Smooth muscle cell (in vitro differentiated cells): ENCODE measurements around the gene USP37. TPM values are rescaled to one million over a fixed set of nuclear protein-coding genes. Genes with fewer than 3 reads are reported as not detected.

Experiments
- DNase-seq: peaks from one replicate; lab custom pipeline; 2025; ENCODE audit not compliant: unreplicated experiment; lab: John Stamatoyannopoulos, UW
- H2AFZ ChIP-seq: fragments of 200-600 bp; sonication (generic); 2 replicates; pipeline ENCODE4 v1.6.0; 2016; ENCODE audit warnings: antibody characterized with exemption, low read depth, mild to moderate bottlenecking
- H3F3A ChIP-seq: fragments of 200-600 bp; sonication (generic); 2 replicates; pipeline ENCODE4 v1.6.0; 2017; ENCODE audit warnings: antibody characterized with exemption, low read depth
- H3K27ac ChIP-seq: fragments of 200-600 bp; sonication (generic); 2 replicates; pipeline ENCODE4 v1.5.1; 2016; ENCODE audit warnings: low read depth, mild to moderate bottlenecking
- H3K27me3 ChIP-seq: fragments of 200-600 bp; sonication (generic); 2 replicates; pipeline ENCODE4 v1.6.1; 2016; ENCODE audit warnings: low read depth, mild to moderate bottlenecking
- H3K36me3 ChIP-seq: fragments of 200-600 bp; sonication (generic); 2 replicates; pipeline ENCODE4 v1.5.1; 2016; ENCODE audit warnings: low read depth
- H3K4me1 ChIP-seq: fragments of 200-600 bp; sonication (generic); 2 replicates; pipeline ENCODE4 v1.5.1; 2016; ENCODE audit warnings: low read depth
- H3K4me2 ChIP-seq: fragments of 200-600 bp; sonication (generic); 2 replicates; pipeline ENCODE4 v1.6.0; 2016; ENCODE audit warnings: mild to moderate bottlenecking
- H3K4me3 ChIP-seq: fragments of 200-600 bp; sonication (generic); 2 replicates; pipeline ENCODE4 v1.5.1; 2016; ENCODE audit warnings: mild to moderate bottlenecking
- H3K79me2 ChIP-seq: fragments of 200-600 bp; sonication (generic); 2 replicates; pipeline ENCODE4 v1.6.0; 2016; ENCODE audit warnings: low read depth, mild to moderate bottlenecking
- H3K9ac ChIP-seq: fragments of 200-600 bp; sonication (generic); 2 replicates; pipeline ENCODE4 v1.6.0; 2016; ENCODE audit warnings: low read depth
- H3K9me3 ChIP-seq: fragments of 200-600 bp; sonication (generic); replicated peaks from 2 replicates; pipeline ENCODE4 v1.5.1; 2016; ENCODE audit warnings: low read depth
- H4K20me1 ChIP-seq: fragments of 200-600 bp; sonication (generic); 2 replicates; pipeline ENCODE4 v1.6.0; 2016; ENCODE audit warnings: low read depth
- WGBS: methylation state at CpG from one replicate; pipeline ENCODE4 v1.1.7; 2016; ENCODE audit warnings: low lambda C conversion rate; 5-methylcytosine and 5-hydroxymethylcytosine counted together
- polyA plus RNA-seq: library from polyadenylated mRNA; unstranded; fragments of >200 nt; fragmentation: Nextera tagmentation; extraction: Ambion mirVana; gene quantifications from 2 replicates; pipeline ENCODE4 v1.2.1, GENCODE V29; 2016
- total RNA-seq: library from RNA; depleted of rRNA; stranded (reverse); fragments of >200 nt; gene quantifications from 2 replicates; pipeline ENCODE4 v1.2.3, GENCODE V29; 2014
- TF ChIP-seq, protein P1 (sequence below): fragments of 200-600 bp; sonication (generic); IDR thresholded peaks from 2 replicates; pipeline ENCODE4 v1.5.1; 2017; ENCODE audit warnings: borderline replicate concordance, mild to moderate bottlenecking, antibody characterized with exemption; ENCODE audit not compliant: insufficient read depth, poor library complexity, severe bottlenecking

The USP37 gene
- total and polyA plus RNA-seq, 2 experiments from 2014 or later: 3.6 to 10.8 TPM

DNA sequence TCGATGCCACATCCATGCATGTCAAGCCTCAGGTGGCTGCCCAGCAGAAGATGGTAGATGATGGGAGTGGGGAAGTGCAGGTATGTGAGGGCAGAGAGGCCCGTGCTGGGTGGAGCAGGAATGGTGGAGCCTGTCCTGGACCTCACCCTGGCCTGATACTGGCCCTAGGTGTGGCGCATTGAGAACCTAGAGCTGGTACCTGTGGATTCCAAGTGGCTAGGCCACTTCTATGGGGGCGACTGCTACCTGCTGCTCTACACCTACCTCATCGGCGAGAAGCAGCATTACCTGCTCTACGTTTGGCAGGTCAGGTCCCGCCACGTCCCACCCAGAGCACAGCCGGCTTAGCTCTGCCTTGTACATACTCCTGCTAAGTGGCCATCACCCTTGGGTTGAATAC lies 136.3 kb downstream of the USP37 start:
- Histone ChIP-seq H3K27ac (no peak overlapping the region), H3K4me1 (no peaks in the 10 kb centered on the region), H2AFZ (no peak overlapping the region), H3K9me3 (no peaks in the 10 kb centered on the region), H3K9ac (no peak overlapping the region), H3F3A (no peaks in the 10 kb centered on the region), H3K4me2 (no peak overlapping the region), H3K4me3 (no peak overlapping the region), H3K27me3 (no peaks in the 10 kb centered on the region), H3K36me3 (no peaks in the 10 kb centered on the region), H4K20me1 (no peaks in the 10 kb centered on the region), H3K79me2 (no peaks in the 10 kb centered on the region)
- TF ChIP-seq, protein P1, sequence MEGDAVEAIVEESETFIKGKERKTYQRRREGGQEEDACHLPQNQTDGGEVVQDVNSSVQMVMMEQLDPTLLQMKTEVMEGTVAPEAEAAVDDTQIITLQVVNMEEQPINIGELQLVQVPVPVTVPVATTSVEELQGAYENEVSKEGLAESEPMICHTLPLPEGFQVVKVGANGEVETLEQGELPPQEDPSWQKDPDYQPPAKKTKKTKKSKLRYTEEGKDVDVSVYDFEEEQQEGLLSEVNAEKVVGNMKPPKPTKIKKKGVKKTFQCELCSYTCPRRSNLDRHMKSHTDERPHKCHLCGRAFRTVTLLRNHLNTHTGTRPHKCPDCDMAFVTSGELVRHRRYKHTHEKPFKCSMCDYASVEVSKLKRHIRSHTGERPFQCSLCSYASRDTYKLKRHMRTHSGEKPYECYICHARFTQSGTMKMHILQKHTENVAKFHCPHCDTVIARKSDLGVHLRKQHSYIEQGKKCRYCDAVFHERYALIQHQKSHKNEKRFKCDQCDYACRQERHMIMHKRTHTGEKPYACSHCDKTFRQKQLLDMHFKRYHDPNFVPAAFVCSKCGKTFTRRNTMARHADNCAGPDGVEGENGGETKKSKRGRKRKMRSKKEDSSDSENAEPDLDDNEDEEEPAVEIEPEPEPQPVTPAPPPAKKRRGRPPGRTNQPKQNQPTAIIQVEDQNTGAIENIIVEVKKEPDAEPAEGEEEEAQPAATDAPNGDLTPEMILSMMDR: no peak
- no peak for DNase-seq
- WGBS: 93% methylated on average over 10 of the region's 10 CpGs

DNA sequence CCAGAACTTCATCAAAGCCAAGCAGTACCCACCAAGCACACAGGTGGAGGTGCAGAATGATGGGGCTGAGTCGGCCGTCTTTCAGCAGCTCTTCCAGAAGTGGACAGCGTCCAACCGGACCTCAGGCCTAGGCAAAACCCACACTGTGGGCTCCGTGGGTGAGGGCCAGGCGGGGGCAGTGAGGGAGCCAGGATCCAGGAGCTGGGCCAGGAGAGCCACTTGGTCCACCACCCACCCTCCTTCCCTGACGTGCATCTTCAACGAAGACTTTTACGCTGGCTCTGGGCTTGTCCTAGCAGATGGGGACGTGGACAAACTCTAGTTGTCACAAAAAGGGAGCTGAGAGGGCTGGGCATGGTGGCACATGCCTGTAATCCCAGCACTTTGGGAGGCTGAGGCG lies 137.4 kb downstream of the USP37 start:
- Histone ChIP-seq H3K4me2 (no peak overlapping the region), H3K27ac (no peak overlapping the region), H2AFZ (no peak overlapping the region), H3K4me1 (no peaks in the 10 kb centered on the region), H3K9ac (no peak overlapping the region), H4K20me1 (no peaks in the 10 kb centered on the region), H3K79me2 (no peaks in the 10 kb centered on the region), H3K4me3 (no peak overlapping the region), H3F3A (no peaks in the 10 kb centered on the region), H3K36me3 (no peaks in the 10 kb centered on the region), H3K27me3 (no peaks in the 10 kb centered on the region), H3K9me3 (no peaks in the 10 kb centered on the region)
- TF ChIP-seq, protein P1: no peak
- 94% methylated on average over 11 of the region's 11 CpGs for WGBS
- DNase-seq: no peak

DNA sequence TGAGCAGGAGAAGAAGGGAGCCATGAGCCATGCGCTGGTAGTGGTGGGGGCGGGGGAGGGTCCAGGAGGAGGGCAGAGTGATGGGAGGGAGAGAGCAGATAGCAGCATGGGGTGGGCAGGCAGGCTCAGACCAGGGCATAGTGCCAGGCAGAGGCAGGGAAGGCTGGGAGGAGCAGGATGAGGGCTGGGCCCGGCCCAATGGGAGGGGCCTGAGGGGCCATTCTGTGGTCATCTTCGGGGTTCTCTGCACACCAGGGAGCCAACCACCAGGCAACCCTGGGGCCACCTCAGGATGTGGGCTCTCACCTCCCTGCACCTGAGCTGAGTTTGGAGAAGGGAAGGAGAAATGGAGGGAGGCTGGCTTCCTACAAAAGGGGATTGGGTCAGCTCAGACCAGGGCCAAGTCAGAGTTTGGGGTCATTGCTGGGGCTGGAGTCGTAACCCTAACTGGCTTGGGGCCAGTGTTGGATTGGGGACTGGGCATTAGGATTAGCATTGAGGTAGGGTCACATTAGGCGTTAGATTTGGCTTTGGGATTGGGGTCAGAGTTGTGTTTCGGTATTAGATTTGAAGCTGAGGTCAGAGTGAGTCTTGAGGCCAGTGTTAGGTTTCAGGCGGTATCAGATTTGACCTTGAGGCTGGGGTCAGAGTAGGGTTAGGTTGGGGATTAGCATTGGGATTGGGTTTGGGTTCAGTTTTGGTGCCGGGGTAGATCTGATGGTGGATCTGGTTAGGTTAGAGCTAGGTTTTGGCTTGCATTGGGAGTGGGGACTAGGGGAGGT lies 138.0 kb downstream of the USP37 start:
- no peaks in the 10 kb centered on the region for H3K36me3 ChIP-seq
- no peak overlapping the region for H3K4me3 ChIP-seq
- DNase-seq: no peak
- H2AFZ ChIP-seq: no peak overlapping the region
- no peaks in the 10 kb centered on the region for H3F3A ChIP-seq
- 86% methylated on average over 7 of the region's 9 CpGs for WGBS
- H3K9me3 ChIP-seq: no peaks in the 10 kb centered on the region
- H3K4me2 ChIP-seq: no peak overlapping the region
- no peaks in the 10 kb centered on the region for H4K20me1 ChIP-seq
- H3K9ac ChIP-seq: no peak overlapping the region
- H3K27me3 ChIP-seq: no peaks in the 10 kb centered on the region
- TF ChIP-seq, protein P1: no peak
- H3K27ac ChIP-seq: no peak overlapping the region
- H3K4me1 ChIP-seq: no peaks in the 10 kb centered on the region
- no peaks in the 10 kb centered on the region for H3K79me2 ChIP-seq
